ENCODE results near the gene PLA2G5. TPM values are rescaled to one million over a fixed set of nuclear protein-coding genes. Genes with fewer than 3 reads are reported as not detected.
"Not testable (repeated sequence)": the region's sequence is repeated elsewhere in the genome, so short reads cannot be mapped to it uniquely, and the experiment has no call there.

PLA2G5 gene
- total RNA-seq, 1 experiment from 2014 or later = not detected

DNA sequence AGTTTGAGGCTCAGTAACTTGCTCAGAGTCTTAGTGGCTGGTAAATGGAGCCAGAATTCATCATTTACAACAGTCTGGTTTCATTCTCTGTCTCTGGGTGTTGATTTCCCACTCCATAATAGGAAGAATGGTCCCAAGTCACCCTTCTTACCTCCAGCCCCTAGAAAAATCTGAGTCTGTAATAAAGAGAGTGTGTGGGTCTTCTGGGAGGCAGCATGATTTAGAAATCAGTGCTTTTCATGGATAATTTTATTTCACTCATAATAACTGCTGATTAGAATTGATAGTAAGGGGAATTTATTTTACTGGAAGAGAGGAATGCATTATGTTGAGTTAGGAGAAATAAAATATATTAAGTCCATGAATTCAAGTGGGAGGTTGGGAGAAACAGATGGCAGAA lies 47.2 kb downstream of the PLA2G5 start:
- DNase-seq (ENCODE audit: low spot score) = no peak

DNA sequence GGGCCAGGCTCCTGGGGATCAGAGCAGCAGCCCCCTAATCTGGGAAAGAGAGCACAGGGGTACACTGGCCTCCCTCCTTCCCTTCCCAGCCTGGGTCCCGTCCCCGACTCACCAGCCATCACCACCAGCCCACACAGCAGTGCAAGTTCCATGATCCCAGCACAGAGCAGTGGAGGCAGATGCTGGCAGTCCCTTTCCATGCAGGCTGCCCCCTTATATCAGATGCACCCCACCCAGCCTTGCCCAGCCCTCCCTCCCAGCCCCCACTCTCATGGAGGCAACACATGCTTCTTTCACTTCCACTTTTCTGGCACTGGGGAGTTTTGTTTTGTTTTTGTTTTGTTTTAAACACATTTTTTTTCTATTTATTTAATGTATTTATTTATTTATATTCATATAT lies 49.4 kb downstream of the PLA2G5 start, which contains the start of gene PLA2G2D:
PLA2G2D (minus strand) TSS at position 190 of the 400 bp plus-strand sequence; CDS start at position 152, 38 bp downstream.
- DNase-seq (ENCODE audit: low spot score) = no peak

DNA sequence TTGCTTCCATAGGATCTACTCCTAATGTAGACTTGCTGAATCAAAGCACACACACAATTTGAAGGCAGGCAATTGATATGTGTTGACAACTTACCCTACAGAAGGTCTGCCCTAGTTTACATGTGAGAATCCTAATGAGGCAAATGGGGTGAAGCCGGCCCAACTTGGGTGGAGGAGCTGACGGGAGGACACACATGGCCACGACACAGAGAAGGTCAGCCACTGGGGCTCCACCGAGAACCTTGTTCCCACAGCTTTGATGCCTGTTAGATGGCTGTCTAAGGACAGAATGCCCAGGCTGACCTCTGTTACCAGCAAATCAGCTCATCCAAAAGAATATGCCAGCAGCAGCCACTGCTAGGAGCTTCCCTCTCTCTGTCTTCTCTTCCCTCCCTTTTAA lies 50.8 kb downstream of the PLA2G5 start:
- DNase-seq (ENCODE audit: low spot score) = no peak

DNA sequence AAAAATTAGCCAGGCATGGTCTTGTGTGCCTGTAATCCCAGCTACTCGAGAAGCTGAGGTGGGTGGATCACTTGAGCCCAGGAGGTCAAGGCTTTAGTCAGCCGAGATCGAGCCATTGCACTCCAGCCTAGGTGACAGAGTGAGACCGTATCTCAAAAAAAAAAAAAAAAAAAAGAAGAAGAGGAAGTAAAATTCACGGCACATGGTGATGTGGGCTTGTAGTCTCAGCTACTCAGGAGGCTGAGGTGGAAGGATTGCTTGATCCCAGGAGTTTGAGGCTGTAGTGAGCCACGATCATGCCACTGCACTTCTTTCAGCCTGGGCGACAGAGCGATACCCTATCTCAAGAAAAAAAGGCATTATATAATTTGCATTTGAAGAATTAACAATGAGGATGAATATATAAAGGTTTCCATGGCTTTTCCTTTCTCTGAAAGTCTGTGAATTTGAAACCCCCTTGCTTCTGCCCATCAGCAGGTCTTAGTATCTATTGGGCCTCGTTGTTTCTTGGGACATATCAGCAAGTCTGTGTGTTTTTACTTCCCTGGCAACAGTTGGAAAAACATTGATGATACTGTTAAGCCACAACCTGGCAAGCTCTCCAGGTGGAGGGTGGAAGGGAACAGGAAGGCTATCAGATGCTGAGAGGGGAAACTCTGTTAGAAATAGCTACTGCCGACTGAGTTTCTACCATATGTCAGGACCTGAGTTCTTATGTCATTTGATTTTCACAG lies 53.9 kb downstream of the PLA2G5 start:
- DNase-seq (ENCODE audit: low spot score) = no peak

DNA sequence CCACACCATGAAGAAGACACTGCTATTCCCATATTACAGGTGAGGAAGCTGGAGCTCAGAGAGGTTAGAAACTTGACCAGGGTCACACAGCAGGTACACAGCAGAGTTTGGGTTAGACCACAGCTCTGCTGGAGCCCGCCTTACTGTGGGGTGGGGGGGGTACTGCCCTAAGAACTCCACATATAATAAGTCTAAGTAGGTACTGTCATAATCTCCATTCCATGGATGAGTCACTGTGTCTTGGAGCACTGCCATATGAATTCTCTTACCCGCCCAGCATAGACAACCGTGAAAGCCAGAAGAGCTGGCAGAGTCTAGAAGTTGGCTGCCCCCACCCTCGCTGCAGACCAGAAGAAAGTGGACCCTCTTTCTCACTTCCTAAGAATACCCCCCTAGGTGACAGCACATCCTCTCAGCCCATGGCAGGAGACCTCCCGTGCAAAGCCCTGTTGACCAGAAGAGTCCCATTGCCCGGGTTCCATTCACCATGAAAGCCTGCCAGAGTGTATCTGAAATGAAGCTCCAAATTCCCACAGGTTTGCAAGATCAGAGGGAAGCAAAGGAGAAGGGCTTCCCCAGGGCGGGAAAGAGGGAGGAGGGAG lies 54.6 kb downstream of the PLA2G5 start:
- DNase-seq (ENCODE audit: low spot score) = peak; percentile 81

DNA sequence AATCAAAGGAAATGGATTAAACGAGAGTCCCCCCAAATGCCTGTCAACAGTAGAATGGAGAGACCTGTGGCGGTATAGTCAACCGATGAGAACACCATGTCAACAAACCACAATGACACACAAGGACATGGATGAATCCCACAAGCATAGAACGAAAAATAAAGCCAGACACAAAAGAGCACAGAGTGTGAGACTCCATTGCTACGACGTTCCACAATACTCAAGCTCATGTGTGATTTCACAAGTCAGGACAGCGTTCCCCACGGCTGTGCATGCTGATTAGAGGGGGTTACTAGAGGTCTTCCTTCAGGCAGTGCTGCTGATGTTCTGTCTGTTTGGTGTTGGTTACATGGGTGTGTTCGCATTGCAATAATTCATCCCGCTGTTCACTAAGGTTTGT lies 55.1 kb downstream of the PLA2G5 start:
- DNase-seq (ENCODE audit: low spot score) = no peak

DNA sequence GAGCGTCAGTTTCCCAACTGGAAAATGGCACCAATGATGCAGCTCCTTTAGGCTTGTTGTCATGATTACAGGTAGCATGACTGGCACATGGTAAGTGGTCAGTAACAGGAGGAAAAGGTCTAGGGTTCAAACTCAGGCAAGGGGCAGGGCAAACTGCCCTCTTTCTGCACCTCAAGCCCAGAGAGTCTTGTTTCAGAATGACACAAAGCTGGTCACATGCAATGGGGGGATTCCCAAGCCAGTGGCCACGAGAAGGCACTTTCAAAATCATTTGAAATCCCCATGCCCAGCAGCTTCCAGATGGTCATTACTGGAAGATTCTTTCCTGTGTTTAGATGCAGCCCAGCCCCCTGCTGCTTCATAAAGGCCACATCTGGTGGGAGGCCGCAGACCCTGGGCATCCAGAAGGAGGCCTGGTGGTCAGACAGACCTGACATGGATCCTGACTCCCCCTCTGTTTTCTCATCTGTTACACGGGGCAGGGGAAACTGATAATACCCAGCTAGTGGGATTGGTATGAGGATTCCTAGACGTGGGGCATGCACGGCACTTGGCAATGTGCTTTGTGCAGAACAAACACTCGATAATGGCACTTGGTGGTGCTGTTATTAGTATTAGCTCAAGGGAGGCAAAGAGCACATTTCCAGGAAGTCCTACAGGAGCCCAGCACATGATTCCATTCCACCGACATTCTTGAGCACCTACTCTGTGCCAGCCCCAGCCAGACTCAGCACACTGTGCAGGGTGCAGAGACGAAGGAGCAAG lies 56.2 kb downstream of the PLA2G5 start:
- no peak for DNase-seq (ENCODE audit: low spot score)

DNA sequence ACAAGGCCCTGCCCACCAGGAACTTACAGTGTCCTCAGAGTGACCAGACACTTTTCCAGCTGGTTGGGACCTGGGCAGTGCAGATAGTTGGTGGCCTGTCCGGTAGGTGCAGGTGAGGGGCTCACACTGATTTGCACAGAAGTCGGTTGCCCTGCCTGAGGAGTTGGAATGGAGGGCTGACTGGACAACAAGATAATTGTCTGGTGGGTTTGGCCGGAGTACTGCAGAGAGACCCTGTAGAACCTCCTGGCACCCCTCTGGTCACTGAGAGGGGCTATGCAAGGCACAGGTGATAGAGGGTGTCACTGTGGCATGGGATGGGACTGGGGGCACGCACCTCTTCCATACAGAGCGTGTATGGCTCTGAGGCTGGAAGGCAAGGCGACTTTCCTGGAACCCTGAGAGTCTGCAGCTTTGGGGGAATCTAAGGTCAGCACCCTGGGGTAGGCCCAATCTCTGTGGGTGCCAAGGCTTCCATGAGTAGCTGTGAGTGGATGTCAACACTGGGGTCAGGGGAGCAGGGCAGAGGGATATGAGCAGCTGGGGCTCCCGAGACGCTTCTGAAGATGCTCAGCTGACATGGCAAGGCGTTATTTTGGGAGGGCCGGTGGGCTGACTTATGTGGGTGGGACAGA lies 56.9 kb downstream of the PLA2G5 start:
- no peak for DNase-seq (ENCODE audit: low spot score)

DNA sequence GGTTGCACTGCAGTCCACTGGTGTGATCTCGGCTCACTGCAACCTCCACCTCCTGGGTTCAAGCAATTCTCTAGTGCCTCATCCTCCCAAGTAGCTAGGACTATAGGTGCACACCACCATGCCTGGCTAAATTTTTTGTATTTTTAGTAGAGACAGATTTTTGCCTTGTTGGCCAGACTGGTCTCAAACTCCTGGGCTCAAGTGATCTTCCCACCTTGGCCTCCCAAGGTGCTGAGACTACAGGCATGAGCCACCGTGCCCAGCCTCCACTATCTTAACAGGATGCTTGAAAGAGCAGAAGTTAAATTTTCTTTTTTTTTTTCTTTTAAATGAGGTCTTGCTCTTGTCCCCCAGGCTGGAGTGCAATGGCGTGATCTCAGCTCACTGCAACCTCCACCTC lies 60.5 kb downstream of the PLA2G5 start:
- not testable (repeated sequence) for DNase-seq (ENCODE audit: low spot score)

DNA sequence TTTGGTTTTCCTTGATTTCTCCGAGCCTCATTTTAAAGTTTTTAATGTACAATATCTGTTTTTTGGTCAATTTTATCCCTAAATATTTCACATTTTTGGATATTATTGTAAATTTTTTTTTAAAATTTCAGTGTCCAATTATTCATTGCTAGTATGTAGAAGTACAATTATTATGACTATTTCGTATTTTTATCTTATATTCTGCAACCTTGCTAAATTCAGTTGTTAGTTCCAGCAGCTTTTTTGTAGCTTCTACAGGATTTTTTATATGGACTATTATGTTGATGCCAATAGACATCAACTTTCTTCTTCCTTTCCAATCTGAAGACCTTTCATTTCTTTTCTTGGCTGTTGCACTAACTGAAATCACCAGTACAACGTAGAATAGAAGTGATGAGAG lies 65.0 kb downstream of the PLA2G5 start:
- DNase-seq (ENCODE audit: low spot score) = no peak

DNA sequence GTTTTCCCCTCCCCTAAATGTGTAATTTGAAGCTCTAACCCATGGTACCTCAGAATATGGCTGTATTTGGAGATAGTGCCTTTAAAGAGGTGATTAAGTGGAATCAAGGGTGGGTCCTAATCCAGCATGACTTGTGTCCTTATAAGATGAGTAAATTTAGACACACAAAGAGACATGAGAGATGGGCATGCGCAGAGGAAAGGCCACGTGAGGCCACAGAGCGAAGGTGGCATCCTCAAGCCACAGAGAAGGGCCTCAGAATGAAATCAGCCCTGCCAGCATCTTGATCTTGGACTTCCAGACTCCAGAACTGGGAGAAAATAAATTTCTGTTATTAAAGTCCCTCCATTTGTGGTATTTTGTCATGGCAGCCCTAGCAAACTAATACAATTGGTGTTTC lies 66.3 kb downstream of the PLA2G5 start:
- no peak for DNase-seq (ENCODE audit: low spot score)

DNA sequence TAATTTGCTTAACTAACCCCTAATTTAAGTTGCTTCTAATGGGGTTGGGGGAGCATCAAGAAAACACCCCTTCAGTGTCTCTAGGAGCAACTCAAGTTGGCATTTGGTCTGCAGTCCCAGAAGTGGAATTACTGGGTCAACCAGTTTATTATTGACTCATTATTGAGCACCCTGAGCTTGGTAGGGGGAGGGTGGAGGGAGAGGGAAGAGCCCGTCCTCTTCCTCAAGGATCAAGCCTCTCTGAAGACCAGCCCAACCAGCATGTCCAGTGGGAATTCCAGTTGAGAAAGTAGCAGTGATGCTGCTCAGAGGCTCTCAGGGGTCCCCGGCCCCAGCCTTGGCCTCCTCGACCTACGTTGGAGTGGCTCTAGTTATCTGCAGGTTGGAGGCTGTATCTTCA lies 67.1 kb downstream of the PLA2G5 start:
- no peak for DNase-seq (ENCODE audit: low spot score)

DNA sequence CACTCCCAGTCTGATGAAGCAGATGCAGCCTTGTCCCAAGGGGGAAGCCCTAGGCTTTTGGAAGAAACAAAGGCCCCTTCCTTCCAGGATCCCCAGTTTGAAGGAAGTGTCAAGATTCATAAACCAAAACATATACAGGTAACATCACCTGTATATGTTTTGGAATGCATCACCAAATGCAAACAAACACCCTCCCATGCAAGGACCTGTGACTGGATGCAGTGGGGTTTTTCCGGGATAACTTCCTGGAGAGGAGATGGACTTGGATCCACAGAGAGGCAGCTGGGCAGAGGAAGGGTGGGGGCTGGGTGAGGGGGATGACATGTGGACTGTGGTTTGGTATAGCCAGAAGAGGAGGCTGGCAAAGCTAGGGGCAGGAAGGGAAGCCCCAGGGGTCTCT lies 67.6 kb downstream of the PLA2G5 start:
- DNase-seq (ENCODE audit: low spot score) = no peak

DNA sequence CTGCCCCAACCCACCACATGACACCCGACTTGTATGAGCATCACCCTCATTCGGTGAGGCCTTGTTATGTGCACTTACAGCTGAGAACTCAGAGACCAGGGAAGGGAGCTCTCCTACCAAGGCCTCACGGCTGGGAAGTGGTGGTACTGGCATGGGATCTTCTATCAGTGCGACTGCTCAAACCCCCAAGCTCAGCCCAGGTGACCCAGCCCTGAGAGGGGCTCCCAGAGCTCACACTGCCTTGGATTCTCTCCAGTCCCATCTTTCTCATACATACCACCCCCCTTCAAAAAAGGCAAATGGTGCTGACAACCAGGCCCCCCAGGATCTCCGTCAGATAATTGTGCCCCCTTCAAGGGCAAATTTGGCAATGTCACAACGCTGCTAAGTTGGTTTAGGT lies 68.4 kb downstream of the PLA2G5 start:
- no peak for DNase-seq (ENCODE audit: low spot score)

DNA sequence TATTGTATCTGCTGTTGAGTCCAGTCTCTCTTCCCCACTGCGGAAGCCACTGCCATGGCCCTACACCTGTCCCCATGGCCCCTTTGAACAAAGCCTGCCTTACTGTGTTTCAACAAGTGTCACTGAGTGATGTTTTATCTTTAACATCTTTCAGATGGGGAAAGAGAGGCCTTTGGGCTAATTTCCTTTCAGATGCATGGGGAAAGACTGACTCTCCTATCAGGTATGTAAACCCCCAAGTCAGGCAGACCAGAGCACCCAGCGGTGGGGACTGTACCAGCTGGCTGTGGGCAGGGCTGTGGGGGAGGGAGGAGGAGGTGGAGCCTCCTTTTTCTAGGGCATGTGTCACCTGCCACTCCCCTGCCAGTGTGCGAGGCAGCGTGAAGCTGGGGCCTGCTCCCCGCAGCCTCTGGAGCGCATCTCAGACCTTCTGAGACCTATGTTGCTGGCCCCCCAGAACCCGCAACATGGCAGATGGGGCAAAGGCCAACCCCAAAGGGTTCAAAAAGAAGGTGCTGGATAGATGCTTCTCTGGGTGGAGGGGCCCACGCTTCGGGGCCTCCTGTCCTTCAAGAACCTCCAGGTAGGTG lies 69.1 kb downstream of the PLA2G5 start, which contains the start of gene PLA2G2F:
PLA2G2F (plus strand) TSS at position 363 of the 590 bp plus-strand sequence; CDS start at position 468, 105 bp downstream.
- DNase-seq (ENCODE audit: low spot score) = no peak

DNA sequence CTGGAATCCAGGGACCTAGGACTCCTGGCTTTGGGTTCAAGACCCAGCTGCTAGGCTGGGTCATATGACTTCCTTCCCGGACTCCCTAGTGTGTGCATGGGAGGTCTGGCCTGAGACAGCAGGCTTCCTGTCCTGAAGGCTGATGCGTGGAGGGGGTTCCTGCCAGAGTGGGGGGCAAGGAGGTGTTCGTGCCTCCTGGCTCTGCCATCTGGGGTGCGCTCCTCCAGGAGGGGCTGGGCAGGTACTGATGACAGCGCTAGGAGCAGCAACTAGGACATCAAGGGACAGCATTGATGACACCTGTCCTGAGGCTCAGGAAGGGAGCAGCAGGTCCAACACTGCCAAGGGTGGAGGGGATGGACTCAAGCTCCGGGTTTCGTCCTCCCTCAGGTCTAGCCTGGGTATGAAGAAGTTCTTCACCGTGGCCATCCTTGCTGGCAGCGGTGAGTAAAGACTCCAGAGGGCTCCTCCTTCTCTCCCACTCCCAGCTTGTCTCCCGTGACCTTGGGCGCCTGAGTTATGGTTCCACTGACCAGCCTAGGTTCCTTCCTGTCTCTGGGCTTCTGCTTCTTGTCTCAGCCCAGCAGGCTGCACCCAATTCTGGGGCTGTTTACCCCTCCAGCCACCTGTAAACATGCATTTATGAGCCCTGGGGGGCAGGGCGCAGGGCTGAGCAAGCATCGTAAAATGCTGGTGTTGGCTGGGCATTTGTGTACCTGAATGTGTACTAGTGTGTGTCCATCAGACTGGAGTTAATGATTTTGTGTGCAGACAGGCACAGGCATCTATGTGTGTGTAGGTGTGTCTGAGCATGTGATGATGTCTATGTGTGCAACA lies 70.0 kb downstream of the PLA2G5 start:
- DNase-seq (ENCODE audit: low spot score) = no peak

DNA sequence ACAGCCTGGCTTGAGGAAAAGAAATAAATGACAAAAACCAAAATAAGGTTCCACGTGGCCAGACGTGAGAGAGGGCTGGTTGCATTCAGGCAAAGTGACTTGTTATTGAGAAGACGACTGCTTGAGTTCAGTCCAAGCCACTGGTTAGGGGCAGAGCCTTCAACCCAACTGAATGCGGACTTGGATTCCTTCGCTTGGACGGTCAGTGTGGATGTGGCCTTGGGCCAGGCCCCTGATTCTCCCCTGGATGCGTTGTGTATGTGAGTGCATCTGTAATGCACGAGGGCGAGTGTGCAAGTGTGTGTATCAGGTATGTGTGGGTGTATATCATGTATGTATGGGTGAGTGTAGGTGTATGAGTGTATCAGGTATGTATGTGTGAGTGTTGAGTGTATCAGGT lies 71.0 kb downstream of the PLA2G5 start:
- DNase-seq (ENCODE audit: low spot score) = no peak

DNA sequence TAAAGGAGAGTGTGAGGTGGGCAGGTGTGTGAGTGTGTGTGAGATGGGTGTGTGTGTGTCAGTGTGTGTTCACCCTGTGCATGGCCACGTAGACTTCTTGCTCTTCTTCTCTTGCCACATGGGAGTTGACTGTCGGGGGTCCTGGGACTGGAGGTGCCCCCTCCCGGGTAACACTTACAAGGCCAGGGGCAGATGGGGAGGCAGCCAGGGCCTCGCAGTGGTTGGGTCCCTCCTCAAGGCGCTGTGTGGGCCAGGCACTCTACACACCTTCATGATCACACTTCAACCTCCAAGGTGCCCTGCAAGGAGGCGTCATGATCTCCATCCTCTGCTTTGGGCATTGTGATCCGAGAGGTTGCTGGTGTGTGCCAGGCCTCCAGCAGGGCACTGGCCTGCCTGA lies 71.5 kb downstream of the PLA2G5 start:
- DNase-seq (ENCODE audit: low spot score) = no peak
